Caki2 (cell line): Measurements from ENCODE around the gene PROSER3. TPM values are rescaled to one million over a fixed set of nuclear protein-coding genes. Genes with fewer than 3 reads are reported as not detected.
"Not testable (repeated sequence)": the region's sequence is repeated elsewhere in the genome, so short reads cannot be mapped to it uniquely, and the experiment has no call there.

Experiments used
- DNase-seq: peaks from one replicate; pipeline ENCODE4 v3.0.0-alpha.2; 2015; ENCODE audit warnings: low read depth
- in situ Hi-C: cut with HindIII; loops from 2 replicates; pipeline ENCODE4 v1.10.0; 2016; ENCODE audit warnings: low sequenced_read_pairs, low pct_unique_long_range_greater_than_20kb, mixed read lengths
- total RNA-seq: library from RNA; depleted of rRNA; stranded (reverse); fragments of >200 nt; shearing (Covaris generic); gene quantifications from 2 replicates; pipeline ENCODE4 v1.2.3, GENCODE V29; 2014; ENCODE audit warnings: low replicate concordance

Gene PROSER3
- total RNA-seq, 1 experiment from 2014 or later = 8.0 TPM

- in situ Hi-C loops = no loop called here
- DNase-seq = no peak
These were observed 37.8 kb upstream of the PROSER3 start for GRCh38 chr19:35720163-35720524.

- in situ Hi-C loops = no loop called here
- DNase-seq = no peak
These were observed 37.3 kb upstream of the PROSER3 start for GRCh38 chr19:35720648-35721047.

GRCh38 chr19:35721374-35721773, 36.6 kb upstream of the PROSER3 start:
- in situ Hi-C loops = no loop called here
- no peak for DNase-seq

- in situ Hi-C loops = no loop called here
- no peak for DNase-seq
These were observed 35.5 kb upstream of the PROSER3 start for GRCh38 chr19:35722461-35722860.

- no peak for DNase-seq
- in situ Hi-C loops = no loop called here
These were observed 35.1 kb upstream of the PROSER3 start for GRCh38 chr19:35722897-35723296.

GRCh38 chr19:35723671-35724070, 34.3 kb upstream of the PROSER3 start:
- in situ Hi-C loops = no loop called here
- no peak for DNase-seq

- in situ Hi-C loops, DNase-seq: not testable (repeated sequence)
These were observed 33.8 kb upstream of the PROSER3 start for GRCh38 chr19:35724132-35724531.

- no peak for DNase-seq
- in situ Hi-C loops = no loop called here
These were observed 33.4 kb upstream of the PROSER3 start for GRCh38 chr19:35724560-35724959.

GRCh38 chr19:35725216-35725861, 32.6 kb upstream of the PROSER3 start:
- DNase-seq = no peak
- in situ Hi-C loops = no loop called here

- no peak for DNase-seq
- in situ Hi-C loops = no loop called here
These were observed 30.7 kb upstream of the PROSER3 start for GRCh38 chr19:35727053-35727955.

GRCh38 chr19:35727956-35728706, 29.8 kb upstream of the PROSER3 start:
- in situ Hi-C loops = no loop called here
- no peak for DNase-seq

- in situ Hi-C loops = no loop called here
These were observed 29.0 kb upstream of the PROSER3 start for GRCh38 chr19:35729021-35729420.

GRCh38 chr19:35729763-35730162, 28.2 kb upstream of the PROSER3 start:
- DNase-seq = no peak
- in situ Hi-C loops = no loop called here

More at GRCh38 chr19:35729021-35729420, 29.0 kb upstream of the PROSER3 start:
- no peak for DNase-seq

GRCh38 chr19:35730326-35730725, 27.6 kb upstream of the PROSER3 start:
- in situ Hi-C loops = no loop called here

GRCh38 chr19:35731353-35731752, 26.6 kb upstream of the PROSER3 start:
- in situ Hi-C loops = no loop called here

More at GRCh38 chr19:35730326-35730725, 27.6 kb upstream of the PROSER3 start:
- no peak for DNase-seq

GRCh38 chr19:35731779-35732405, 26.1 kb upstream of the PROSER3 start:
- DNase-seq = no peak
- in situ Hi-C loops = no loop called here

More at GRCh38 chr19:35731353-35731752, 26.6 kb upstream of the PROSER3 start:
- no peak for DNase-seq

GRCh38 chr19:35732540-35733179, 25.3 kb upstream of the PROSER3 start:
- in situ Hi-C loops = no loop called here
- no peak for DNase-seq
